Measurements from ENCODE around the gene MOB1B. TPM values are rescaled to one million over a fixed set of nuclear protein-coding genes. Genes with fewer than 3 reads are reported as not detected.

The MOB1B gene
- total and polyA plus RNA-seq, 4 donors = 5.9 to 29.8 (median 16.3) TPM

- H3K4me3 ChIP-seq (ENCODE audit: low read length in 2 of 2) = no peak overlapping the region
- H3K9me3 ChIP-seq (ENCODE audit: control insufficient read depth, low read length) = no peaks in the 10 kb centered on the region
- no peaks in the 10 kb centered on the region for H3K36me3 ChIP-seq (ENCODE audit: control insufficient read depth in 1 of 2, insufficient read depth in 2 of 2, low read length in 1 of 2)
- intact Hi-C loops (cut with DNase I) = no loop called here
- ATAC-seq (ENCODE audit: low FRiP score) = no peak
- no peak overlapping the region for H3K27ac ChIP-seq (ENCODE audit: low read depth in 1 of 2, low read length in 2 of 2)
- H3K27me3 ChIP-seq (ENCODE audit: control insufficient read depth in 1 of 2, insufficient read depth in 2 of 2, low read length in 1 of 2) = no peaks in the 10 kb centered on the region
- WGBS, 2 donors = 88 to 89% methylated on average over 1 of the region's 1 CpG
- no peaks in the 10 kb centered on the region for H3K4me1 ChIP-seq (ENCODE audit: control insufficient read depth in 1 of 2, insufficient read depth in 2 of 2, low read length in 2 of 2)
- DNase-seq = no peak
Observed at GRCh38 chr4:70925418-70925817, 23.2 kb downstream of the MOB1B start.

GRCh38 chr4:70925899-70926635 lies 23.9 kb downstream of the MOB1B start:
- Histone ChIP-seq H3K4me1 (ENCODE audit: control insufficient read depth in 1 of 2, insufficient read depth in 2 of 2, low read length in 2 of 2) (no peaks in the 10 kb centered on the region), H3K4me3 (ENCODE audit: low read length in 2 of 2) (no peak overlapping the region), H3K27me3 (ENCODE audit: control insufficient read depth in 1 of 2, insufficient read depth in 2 of 2, low read length in 1 of 2) (no peaks in the 10 kb centered on the region), H3K9me3 (ENCODE audit: control insufficient read depth, low read length) (no peaks in the 10 kb centered on the region), H3K36me3 (ENCODE audit: control insufficient read depth in 1 of 2, insufficient read depth in 2 of 2, low read length in 1 of 2) (no peaks in the 10 kb centered on the region), H3K27ac (ENCODE audit: low read depth in 1 of 2, low read length in 2 of 2) (no peak overlapping the region)
- ATAC-seq (ENCODE audit: low FRiP score) (no peak), DNase-seq (no peak)
- WGBS, 2 donors = 85 to 87% methylated on average over 6 of the region's 6 CpGs
- intact Hi-C loops (cut with DNase I) = no loop called here

- WGBS, 2 donors = 70 to 74% methylated on average over 8 of the region's 8 CpGs
- DNase-seq (no peak), ATAC-seq (ENCODE audit: low FRiP score) (no peak)
- no peaks in the 10 kb centered on the region for H3K27me3 ChIP-seq (ENCODE audit: control insufficient read depth in 1 of 2, insufficient read depth in 2 of 2, low read length in 1 of 2)
- no peak overlapping the region for H3K27ac ChIP-seq (ENCODE audit: low read depth in 1 of 2, low read length in 2 of 2)
- H3K36me3 ChIP-seq (ENCODE audit: control insufficient read depth in 1 of 2, insufficient read depth in 2 of 2, low read length in 1 of 2) = no peaks in the 10 kb centered on the region
- no peaks in the 10 kb centered on the region for H3K9me3 ChIP-seq (ENCODE audit: control insufficient read depth, low read length)
- H3K4me1 ChIP-seq (ENCODE audit: control insufficient read depth in 1 of 2, insufficient read depth in 2 of 2, low read length in 2 of 2) = no peaks in the 10 kb centered on the region
- no peak overlapping the region for H3K4me3 ChIP-seq (ENCODE audit: low read length in 2 of 2)
- intact Hi-C loops (cut with DNase I) = no loop called here
Observed at GRCh38 chr4:70927502-70928137, 25.5 kb downstream of the MOB1B start.

- intact Hi-C loops (cut with DNase I) = no loop called here
- H3K4me1 ChIP-seq (ENCODE audit: control insufficient read depth in 1 of 2, insufficient read depth in 2 of 2, low read length in 2 of 2) = no peaks in the 10 kb centered on the region
- H3K36me3 ChIP-seq (ENCODE audit: control insufficient read depth in 1 of 2, insufficient read depth in 2 of 2, low read length in 1 of 2) = no peaks in the 10 kb centered on the region
- H3K4me3 ChIP-seq (ENCODE audit: low read length in 2 of 2) = no peak overlapping the region
- H3K27ac ChIP-seq (ENCODE audit: low read depth in 1 of 2, low read length in 2 of 2) = no peak overlapping the region
- DNase-seq = no peak
- 74% methylated on average over 2 of the region's 2 CpGs for WGBS, 2 donors
- no peaks in the 10 kb centered on the region for H3K9me3 ChIP-seq (ENCODE audit: control insufficient read depth, low read length)
- H3K27me3 ChIP-seq (ENCODE audit: control insufficient read depth in 1 of 2, insufficient read depth in 2 of 2, low read length in 1 of 2) = no peaks in the 10 kb centered on the region
- ATAC-seq (ENCODE audit: low FRiP score) = no peak
Observed at GRCh38 chr4:70930530-70931256, 28.5 kb downstream of the MOB1B start.

- Histone ChIP-seq H3K9me3 (ENCODE audit: control insufficient read depth, low read length) (no peaks in the 10 kb centered on the region), H3K36me3 (ENCODE audit: control insufficient read depth in 1 of 2, insufficient read depth in 2 of 2, low read length in 1 of 2) (no peaks in the 10 kb centered on the region), H3K27ac (ENCODE audit: low read depth in 1 of 2, low read length in 2 of 2) (no peak overlapping the region), H3K4me3 (ENCODE audit: low read length in 2 of 2) (no peak overlapping the region), H3K27me3 (ENCODE audit: control insufficient read depth in 1 of 2, insufficient read depth in 2 of 2, low read length in 1 of 2) (no peaks in the 10 kb centered on the region), H3K4me1 (ENCODE audit: control insufficient read depth in 1 of 2, insufficient read depth in 2 of 2, low read length in 2 of 2) (no peaks in the 10 kb centered on the region)
- 19 to 24% methylated on average over 1 of the region's 1 CpG for WGBS, 2 donors
- ATAC-seq (ENCODE audit: low FRiP score) (no peak), DNase-seq (no peak)
- intact Hi-C loops (cut with DNase I) = no loop called here
Observed at GRCh38 chr4:70931347-70931746, 29.2 kb downstream of the MOB1B start.

- Histone ChIP-seq H3K27ac (ENCODE audit: low read depth in 1 of 2, low read length in 2 of 2) (no peak overlapping the region), H3K36me3 (ENCODE audit: control insufficient read depth in 1 of 2, insufficient read depth in 2 of 2, low read length in 1 of 2) (no peaks in the 10 kb centered on the region), H3K9me3 (ENCODE audit: control insufficient read depth, low read length) (no peaks in the 10 kb centered on the region), H3K4me3 (ENCODE audit: low read length in 2 of 2) (no peak overlapping the region), H3K4me1 (ENCODE audit: control insufficient read depth in 1 of 2, insufficient read depth in 2 of 2, low read length in 2 of 2) (no peaks in the 10 kb centered on the region), H3K27me3 (ENCODE audit: control insufficient read depth in 1 of 2, insufficient read depth in 2 of 2, low read length in 1 of 2) (no peaks in the 10 kb centered on the region)
- WGBS, 2 donors = 97 to 100% methylated on average over 2 of the region's 2 CpGs
- DNase-seq = no peak
- intact Hi-C loops (cut with DNase I) = no loop called here
- ATAC-seq (ENCODE audit: low FRiP score) = no peak
Observed at GRCh38 chr4:70932984-70933383, 30.8 kb downstream of the MOB1B start.

- H3K4me3 ChIP-seq (ENCODE audit: low read length in 2 of 2) = no peak overlapping the region
- H3K27ac ChIP-seq (ENCODE audit: low read depth in 1 of 2, low read length in 2 of 2) = no peak overlapping the region
- WGBS, 2 donors = 78 to 83% methylated on average over 7 of the region's 7 CpGs
- no peaks in the 10 kb centered on the region for H3K4me1 ChIP-seq (ENCODE audit: control insufficient read depth in 1 of 2, insufficient read depth in 2 of 2, low read length in 2 of 2)
- no peaks in the 10 kb centered on the region for H3K27me3 ChIP-seq (ENCODE audit: control insufficient read depth in 1 of 2, insufficient read depth in 2 of 2, low read length in 1 of 2)
- H3K9me3 ChIP-seq (ENCODE audit: control insufficient read depth, low read length) = no peaks in the 10 kb centered on the region
- ATAC-seq (ENCODE audit: low FRiP score) = no peak
- intact Hi-C loops (cut with DNase I) = no loop called here
- DNase-seq = no peak
- no peaks in the 10 kb centered on the region for H3K36me3 ChIP-seq (ENCODE audit: control insufficient read depth in 1 of 2, insufficient read depth in 2 of 2, low read length in 1 of 2)
Observed at GRCh38 chr4:70935038-70935695, 33.0 kb downstream of the MOB1B start.

GRCh38 chr4:70936200-70936787 lies 34.1 kb downstream of the MOB1B start:
- no peaks in the 10 kb centered on the region for H3K27me3 ChIP-seq (ENCODE audit: control insufficient read depth in 1 of 2, insufficient read depth in 2 of 2, low read length in 1 of 2)
- H3K9me3 ChIP-seq (ENCODE audit: control insufficient read depth, low read length) = no peaks in the 10 kb centered on the region
- no peak for ATAC-seq (ENCODE audit: low FRiP score)
- H3K36me3 ChIP-seq (ENCODE audit: control insufficient read depth in 1 of 2, insufficient read depth in 2 of 2, low read length in 1 of 2) = no peaks in the 10 kb centered on the region
- DNase-seq = no peak
- H3K27ac ChIP-seq (ENCODE audit: low read depth in 1 of 2, low read length in 2 of 2) = no peak overlapping the region
- no peak overlapping the region for H3K4me3 ChIP-seq (ENCODE audit: low read length in 2 of 2)
- WGBS, 2 donors = 89 to 91% methylated on average over 4 of the region's 4 CpGs
- intact Hi-C loops (cut with DNase I) = no loop called here
- H3K4me1 ChIP-seq (ENCODE audit: control insufficient read depth in 1 of 2, insufficient read depth in 2 of 2, low read length in 2 of 2) = no peaks in the 10 kb centered on the region

All from aorta (tissue), 5 donors.